ENCODE results near the gene TCHH. TPM values are rescaled to one million over a fixed set of nuclear protein-coding genes. Genes with fewer than 3 reads are reported as not detected.

The TCHH gene
- total and polyA plus RNA-seq, 8 donors, result 0.03 to 0.42 (median 0.06) TPM; not detected in 1

DNA sequence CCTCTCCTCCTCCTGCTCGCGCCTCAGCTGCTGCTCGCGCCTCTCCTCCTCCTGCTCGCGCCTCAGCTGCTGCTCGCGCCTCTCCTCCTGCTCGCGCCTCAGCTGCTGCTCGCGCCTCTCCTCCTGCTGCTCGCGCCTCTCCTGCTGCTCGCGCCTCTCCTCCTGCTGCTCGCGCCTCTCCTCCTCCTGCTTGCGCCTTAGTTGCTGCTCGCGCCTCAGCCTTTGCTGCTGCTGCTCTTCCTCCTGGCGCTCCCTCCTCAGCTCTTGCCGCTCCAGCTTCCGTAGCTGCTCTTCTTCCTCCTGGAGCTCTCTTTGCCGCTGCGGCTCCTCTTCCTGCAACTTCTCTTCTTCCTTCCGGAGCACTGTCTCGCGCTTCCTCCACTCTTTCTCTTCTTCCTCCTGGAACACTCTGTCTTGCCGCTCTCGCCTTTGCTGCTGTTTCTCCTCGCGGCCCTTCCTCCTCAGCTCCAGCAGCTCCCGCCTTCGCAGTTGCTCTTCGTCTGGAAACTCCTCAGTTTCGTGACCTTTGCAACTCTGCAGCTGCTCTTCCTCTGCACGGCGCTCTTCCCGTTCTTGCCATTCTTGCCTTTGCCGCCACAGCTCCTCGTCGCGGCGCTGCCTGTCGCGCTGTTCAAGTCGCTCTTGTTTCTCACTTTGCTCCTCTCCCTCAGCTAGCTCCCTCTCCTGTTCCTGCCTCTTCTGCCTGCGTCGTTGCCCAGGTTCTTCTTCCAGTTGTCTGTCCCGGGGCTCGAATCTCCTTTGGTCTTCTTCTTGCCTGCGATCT, 3.0 kb downstream of the TCHH start:
- H3K4me3 ChIP-seq, result peak overlapping the region in 1 of 4 donors; percentile 60
- H3K9me3 ChIP-seq, result no peaks in the 10 kb centered on the region
- TF ChIP-seq, protein P1, sequence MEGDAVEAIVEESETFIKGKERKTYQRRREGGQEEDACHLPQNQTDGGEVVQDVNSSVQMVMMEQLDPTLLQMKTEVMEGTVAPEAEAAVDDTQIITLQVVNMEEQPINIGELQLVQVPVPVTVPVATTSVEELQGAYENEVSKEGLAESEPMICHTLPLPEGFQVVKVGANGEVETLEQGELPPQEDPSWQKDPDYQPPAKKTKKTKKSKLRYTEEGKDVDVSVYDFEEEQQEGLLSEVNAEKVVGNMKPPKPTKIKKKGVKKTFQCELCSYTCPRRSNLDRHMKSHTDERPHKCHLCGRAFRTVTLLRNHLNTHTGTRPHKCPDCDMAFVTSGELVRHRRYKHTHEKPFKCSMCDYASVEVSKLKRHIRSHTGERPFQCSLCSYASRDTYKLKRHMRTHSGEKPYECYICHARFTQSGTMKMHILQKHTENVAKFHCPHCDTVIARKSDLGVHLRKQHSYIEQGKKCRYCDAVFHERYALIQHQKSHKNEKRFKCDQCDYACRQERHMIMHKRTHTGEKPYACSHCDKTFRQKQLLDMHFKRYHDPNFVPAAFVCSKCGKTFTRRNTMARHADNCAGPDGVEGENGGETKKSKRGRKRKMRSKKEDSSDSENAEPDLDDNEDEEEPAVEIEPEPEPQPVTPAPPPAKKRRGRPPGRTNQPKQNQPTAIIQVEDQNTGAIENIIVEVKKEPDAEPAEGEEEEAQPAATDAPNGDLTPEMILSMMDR (IDR thresholded peaks at IDR 0.05), result no peak
- peaks cover 0 to 6% (median 5%) of the 10 kb centered on the region in 3 donors for H3K4me1 ChIP-seq
- ATAC-seq (peak in 1 of 4 donors; percentile 8), DNase-seq (no peak), FAIRE-seq (no peak)
- H3K27ac ChIP-seq, result no peak overlapping the region
- peaks cover 6 to 45% (median 13%) of the 10 kb centered on the region in 4 donors for H3K27me3 ChIP-seq
- intact Hi-C loops (cut with DNase I), result no loop called here
- 2% methylated on average over 53 of the region's 53 CpGs for WGBS, 2 donors
- no peaks in the 10 kb centered on the region for H3K36me3 ChIP-seq

DNA sequence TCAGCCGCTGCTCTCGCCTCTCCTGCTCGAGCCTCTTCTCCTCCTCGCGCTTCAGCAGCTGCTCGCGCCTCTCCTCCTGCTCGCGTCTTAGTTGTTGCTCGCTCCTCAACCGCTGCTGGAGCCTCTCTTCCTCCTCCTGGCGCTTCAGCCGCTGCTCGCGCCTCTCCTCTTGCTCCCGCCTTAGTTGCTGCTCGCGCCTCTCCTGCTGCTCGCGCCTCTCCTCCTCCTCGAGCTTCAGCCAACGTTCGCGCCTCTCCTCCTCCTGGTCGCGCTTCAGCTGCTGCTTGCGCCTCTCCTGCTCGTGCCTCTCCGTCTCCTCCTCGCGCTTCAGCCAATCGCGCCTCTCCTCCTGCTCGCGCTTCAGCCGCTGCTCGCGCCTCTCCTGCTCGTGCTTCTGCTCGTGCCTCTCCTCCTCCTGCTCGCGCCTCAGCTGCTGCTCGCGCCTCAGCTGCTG, 3.7 kb downstream of the TCHH start:
- DNase-seq (peak in 2 of 6 donors; percentile 17 to 60), FAIRE-seq (no peak), ATAC-seq (peak in 3 of 4 donors; percentile 13 to 44 (median 14))
- Histone ChIP-seq H3K4me3 (peak overlapping the region; percentile 18 to 60 (median 27)), H3K27me3 (peaks cover 9 to 53% (median 14%) of the 10 kb centered on the region in 4 donors), H3K9me3 (no peaks in the 10 kb centered on the region), H3K4me1 (peaks cover 0 to 6% (median 5%) of the 10 kb centered on the region in 3 donors), H3K36me3 (no peaks in the 10 kb centered on the region), H3K27ac (no peak overlapping the region)
- 0 to 2% methylated on average over 43 to 44 of the region's 44 CpGs for WGBS, 2 donors
- TF ChIP-seq, protein P1 (IDR thresholded peaks at IDR 0.05), result no peak
- intact Hi-C loops (cut with DNase I), result no loop called here

DNA sequence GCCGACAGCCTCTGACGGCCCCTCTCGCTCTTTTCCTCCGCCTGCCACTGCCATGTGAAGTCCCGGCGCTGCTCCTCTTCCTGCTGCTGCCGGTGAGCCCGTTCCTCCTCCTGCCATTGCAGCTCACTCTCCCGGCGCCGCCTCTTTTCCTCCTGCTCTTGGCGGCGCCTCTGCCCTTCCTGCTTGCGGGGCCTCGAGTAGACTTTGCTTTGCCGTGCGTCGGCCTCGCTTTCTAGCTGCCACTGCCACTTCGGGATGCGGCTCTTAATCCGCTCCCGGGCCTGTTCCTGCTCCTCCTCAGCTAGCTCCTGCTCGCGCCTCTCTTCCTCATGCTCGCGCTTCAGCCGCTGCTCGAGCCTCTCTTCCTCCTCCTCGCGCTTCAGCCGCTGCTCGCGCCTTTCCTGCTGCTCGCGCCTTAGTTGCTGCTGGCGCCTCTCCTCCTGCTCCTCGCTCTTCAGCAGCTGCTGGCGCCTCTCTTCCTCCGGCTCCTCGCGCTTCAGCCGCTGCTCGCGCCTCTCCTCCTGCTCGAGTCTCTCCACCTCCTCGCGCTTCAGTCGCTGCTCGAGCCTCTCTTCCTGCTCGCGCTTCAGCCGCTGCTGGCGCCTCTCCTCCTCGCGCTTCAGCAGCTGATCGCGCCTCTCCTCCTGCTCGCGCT, 4.3 kb downstream of the TCHH start:
- H3K36me3 ChIP-seq, result no peaks in the 10 kb centered on the region
- TF ChIP-seq, protein P1 (IDR thresholded peaks at IDR 0.05), result no peak
- peaks cover 0 to 6% (median 5%) of the 10 kb centered on the region in 3 donors for H3K4me1 ChIP-seq
- no peak for FAIRE-seq
- H3K27ac ChIP-seq, result no peak overlapping the region
- H3K9me3 ChIP-seq, result no peaks in the 10 kb centered on the region
- H3K4me3 ChIP-seq, result peak overlapping the region; percentile 18 to 60 (median 27)
- WGBS, 2 donors, result 1% methylated on average over 60 of the region's 60 CpGs
- peak; percentile 64 to 69 (median 66) for ATAC-seq
- intact Hi-C loops (cut with DNase I), result no loop called here
- peaks cover 9 to 58% (median 14%) of the 10 kb centered on the region in 4 donors for H3K27me3 ChIP-seq
- DNase-seq, result peak in 3 of 6 donors; percentile 18 to 73 (median 63)

DNA sequence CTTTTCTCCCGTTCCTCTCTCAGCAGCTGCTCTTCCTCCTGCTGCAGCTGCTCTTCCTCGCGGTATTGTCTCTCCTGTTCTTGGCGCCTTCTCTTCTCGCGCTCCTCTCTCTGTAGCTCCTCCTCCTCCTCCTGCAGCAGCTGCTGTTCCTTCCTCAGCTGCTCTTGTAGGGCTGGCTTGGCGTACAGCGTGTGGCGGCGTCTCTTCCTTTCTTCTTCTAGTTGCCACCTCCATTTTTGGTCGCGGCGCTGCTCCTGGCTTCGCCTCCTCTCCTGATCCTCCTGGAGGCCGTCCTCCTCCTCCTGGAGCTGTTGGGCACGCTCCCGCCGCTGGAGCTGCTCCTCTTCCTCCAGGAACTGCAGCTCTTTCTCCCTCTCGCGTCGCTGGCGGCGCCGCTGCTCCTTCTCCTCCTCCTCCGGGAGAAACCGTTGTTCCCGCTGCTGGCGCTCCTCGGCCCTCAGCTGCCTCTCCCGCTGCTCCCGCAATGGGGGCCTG, 4.8 kb downstream of the TCHH start:
- peak; percentile 49 to 64 (median 60) for ATAC-seq
- H3K27me3 ChIP-seq, result peaks cover 9 to 55% (median 14%) of the 10 kb centered on the region in 4 donors
- no peaks in the 10 kb centered on the region for H3K36me3 ChIP-seq
- DNase-seq, result peak in 3 of 6 donors; percentile 25 to 78 (median 72)
- peaks cover 0 to 6% (median 5%) of the 10 kb centered on the region in 3 donors for H3K4me1 ChIP-seq
- no peaks in the 10 kb centered on the region for H3K9me3 ChIP-seq
- intact Hi-C loops (cut with DNase I), result no loop called here
- TF ChIP-seq, protein P1 (IDR thresholded peaks at IDR 0.05), result no peak
- peak overlapping the region; percentile 18 to 60 (median 27) for H3K4me3 ChIP-seq
- no peak for FAIRE-seq
- no peak overlapping the region for H3K27ac ChIP-seq
- WGBS, 2 donors, result 1 to 2% methylated on average over 28 to 31 of the region's 31 CpGs

All from pancreas (tissue), 10 donors.